Stimulated activated CD8-positive, alpha-beta memory T cell treated with anti-CD3 and anti-CD28 coated beads, Interleukin-2, amount 100 ng/mL, for 1 hour (primary cell): ENCODE measurements around the gene SPA17.
A peak's percentile ranks its signal among the peaks of the same experiment; 100 is the strongest.

Source experiments
- DNase-seq, 2 donors: peaks; one replicate each; pipeline ENCODE4 v3.0.0-alpha.2; 2020; ENCODE audit warnings: low read depth in 2 of 2

SPA17 gene

DNA sequence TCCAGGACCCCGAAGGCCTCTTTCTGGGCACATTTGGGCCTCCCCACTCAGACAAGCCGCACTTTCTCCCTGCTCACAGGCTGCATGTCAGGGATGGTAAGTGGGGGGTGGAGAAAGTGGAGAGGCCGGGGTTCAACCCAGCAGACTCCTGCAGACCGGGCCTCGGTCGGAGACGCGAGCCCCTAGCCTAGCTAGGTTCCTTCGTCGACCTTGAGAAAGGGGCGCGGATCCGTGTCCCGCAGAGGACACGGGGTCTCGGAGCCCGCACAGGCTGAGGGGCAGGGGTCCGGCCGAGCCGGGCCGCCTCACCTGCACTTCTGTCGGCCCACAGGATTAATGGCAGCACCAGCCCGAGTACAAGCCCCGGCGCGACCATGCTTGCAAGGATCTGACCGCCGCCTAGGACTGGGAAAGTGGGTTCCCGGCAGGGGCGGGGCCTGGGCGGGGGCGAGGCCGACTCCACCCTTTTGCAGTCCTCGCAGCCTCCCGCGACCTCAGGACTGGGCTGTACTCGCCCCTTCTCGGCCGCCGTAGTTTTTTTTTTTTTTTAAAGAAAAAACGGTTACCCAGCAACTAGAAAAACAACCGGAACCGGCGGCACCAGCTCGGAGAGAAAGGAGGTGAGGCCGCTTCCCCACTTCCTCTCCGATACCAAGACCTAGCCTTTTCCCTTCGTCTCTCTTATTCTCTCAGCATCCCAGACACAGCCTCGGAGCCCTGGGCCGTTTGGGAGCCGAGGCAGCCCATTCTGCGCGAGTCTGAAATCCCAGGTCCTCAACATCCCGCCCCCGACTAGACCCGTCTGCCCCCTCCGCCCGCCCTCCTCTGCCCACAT is at the start of gene SPA17, which contains the start of gene SIAE:
Gene SPA17, plus strand, starts transcription at position 572 of the 835 bp plus-strand sequence. CDS start 1,361 bp downstream, outside the sequence.
Gene SIAE, minus strand, starts transcription at position 407 of the 835 bp plus-strand sequence. Its CDS starts 31 bp downstream, at position 376.
- peak; percentile 63 to 73 for DNase-seq

DNA sequence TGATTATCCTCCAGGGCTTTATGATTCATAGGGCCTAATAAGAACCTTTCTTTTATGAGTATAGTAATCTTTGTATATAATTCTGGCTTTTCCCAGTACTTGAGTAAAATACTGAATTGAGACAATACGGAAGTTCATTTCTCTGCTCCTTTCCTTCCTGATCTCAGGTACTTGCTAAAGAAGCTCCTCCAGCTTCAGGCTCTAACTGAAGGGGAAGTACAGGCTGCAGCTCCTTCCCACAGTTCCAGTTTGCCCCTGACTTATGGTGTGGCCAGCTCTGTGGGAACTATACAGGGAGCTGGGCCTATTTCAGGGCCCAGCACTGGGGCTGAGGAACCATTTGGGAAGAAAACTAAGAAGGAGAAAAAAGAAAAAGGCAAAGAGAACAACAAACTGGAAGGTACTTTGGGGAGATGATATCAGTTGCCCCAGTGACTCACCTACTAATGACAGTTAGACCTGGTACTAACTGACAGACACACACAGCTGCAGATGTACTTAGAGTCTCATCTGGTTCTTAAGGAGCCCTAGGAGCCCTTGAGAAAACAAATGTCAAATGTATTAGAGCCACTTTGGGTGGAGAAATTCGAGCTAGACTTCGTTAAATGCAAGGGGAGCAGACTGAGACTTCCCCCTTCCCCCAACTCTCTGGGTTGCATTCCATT is 48.1 kb upstream of the SPA17 start:
- DNase-seq, result no peak

DNA sequence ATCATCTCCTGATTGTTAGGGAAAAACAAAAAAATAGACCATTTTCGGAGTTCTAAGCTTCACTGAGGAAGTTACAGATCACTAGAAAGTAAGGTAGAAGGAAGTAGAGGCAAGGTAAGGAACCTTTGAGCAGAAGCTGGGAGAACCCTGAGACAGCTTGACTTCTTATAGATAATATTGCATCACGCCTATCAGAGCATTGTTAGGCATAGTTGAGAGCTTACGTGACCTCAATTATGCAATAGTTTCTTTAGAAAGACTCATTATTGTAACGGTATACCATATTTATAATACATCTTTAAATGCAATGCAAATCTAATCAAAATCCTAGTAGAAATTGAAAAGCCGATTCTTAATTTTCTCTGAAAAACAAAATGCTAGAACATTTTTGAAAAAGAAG is 46.2 kb upstream of the SPA17 start:
- DNase-seq, result no peak

DNA sequence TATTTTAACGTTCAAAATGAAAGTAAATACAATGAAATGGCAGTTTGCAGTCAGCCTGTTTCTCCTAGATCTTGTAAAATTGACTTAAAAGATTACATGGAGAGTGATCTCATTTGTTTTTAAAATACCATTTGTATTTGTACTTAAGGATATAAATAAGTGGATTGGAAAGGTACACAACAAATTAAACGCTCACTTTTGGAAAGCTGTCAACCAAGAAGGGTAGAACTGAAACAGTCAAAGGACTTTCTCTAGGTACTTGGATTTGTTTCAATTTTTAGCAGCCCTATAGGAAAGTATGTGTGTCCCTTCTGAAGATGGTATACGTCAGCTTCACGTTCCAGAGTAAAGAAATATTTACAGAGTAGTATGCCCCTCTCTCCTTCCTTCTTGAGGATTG is 43.7 kb upstream of the SPA17 start:
- DNase-seq, result no peak

DNA sequence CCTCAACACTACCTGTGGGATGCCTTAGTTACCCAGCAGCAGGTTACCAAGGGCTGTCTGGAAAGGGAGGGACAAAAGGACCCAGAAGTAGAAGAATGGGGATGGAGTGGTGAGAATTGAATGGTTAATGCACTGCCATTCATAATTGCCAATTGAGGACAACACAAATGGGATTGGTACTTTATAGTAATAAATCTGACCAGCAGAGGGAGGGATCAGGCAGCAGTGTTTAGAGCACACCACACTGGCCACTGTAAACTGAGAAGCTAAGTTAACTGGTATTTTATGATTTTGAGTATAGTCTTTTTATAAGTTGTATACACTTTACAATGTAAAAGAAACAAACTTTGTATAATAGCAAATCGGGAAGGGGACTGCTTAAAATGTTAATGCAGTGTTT is 40.3 kb upstream of the SPA17 start:
- DNase-seq, result no peak

DNA sequence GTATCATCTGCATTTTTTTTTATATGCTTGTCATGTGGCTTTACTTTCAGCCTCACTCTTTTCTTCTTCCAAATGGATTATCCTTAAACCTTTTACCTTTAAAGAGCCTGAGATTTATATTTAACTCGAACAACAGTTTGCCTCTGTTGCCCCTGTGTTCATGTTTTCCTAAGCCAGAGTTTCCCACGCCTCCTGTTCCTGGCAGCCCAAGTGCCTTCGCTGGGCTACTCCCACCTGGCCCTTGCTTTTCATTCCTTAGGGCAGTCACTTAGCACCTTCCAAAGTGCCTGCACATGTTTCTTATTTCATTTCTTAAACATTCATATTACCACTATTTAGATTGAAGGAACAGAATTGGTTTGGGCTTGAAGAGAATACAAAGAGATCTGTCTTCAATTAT is 37.8 kb upstream of the SPA17 start:
- DNase-seq, result no peak

DNA sequence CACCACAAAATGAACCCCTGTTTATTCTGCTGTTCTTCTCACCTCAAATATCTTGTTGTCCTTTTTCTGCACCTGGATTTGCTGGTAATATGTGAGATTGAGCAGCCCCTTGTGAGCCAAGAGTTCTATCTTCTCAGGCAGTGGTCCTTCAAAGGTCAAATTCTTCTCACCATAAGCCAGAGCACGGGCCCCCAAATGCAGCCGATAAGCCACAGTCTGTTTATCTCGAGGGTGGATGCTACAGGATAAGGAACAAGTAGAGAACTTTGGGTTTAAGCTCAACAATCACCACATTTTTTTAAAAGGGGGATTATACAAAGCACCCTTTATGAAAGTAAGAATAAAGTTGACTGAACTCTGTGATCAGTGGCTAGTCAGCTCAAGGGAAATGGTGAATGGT is 35.2 kb upstream of the SPA17 start:
- DNase-seq, result no peak

DNA sequence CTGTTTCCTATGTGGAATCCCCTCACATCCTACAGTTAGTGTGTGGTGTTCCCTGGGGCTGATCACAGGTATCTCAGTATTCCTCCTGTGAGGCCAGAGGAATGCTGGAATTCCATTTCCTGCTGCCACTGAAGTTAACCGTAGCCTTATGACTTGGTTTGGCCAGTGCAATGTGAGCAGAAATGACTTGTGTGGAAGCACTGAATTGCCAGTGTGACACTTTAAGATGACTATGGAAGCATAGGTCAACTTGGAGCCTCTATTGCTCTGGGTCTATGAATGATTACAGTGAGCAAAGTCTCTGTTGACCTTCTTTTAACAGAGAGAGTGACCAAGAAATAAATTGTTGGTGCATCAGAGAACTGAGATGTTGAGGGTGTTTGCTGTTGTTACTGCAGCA is 34.5 kb upstream of the SPA17 start:
- no peak for DNase-seq

DNA sequence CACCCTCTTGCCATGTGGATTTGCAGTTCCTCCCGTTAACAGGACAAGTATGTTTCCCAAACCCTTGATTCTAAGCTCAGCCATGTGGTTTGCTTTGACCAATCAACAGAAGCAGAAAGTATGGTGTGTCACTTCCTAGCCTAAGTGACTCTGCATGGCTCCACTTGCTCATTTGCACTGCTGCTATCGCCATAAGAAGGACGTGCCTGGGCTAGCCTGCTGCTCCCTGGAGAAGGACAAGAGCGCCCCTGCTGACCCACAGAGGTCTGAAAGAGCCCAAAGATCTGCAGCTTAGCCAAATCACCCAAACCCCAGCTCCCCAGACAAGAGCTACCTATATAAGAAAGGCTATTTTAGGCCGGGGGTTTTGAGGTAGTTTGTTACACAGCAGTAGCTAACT is 33.0 kb upstream of the SPA17 start:
- no peak for DNase-seq

DNA sequence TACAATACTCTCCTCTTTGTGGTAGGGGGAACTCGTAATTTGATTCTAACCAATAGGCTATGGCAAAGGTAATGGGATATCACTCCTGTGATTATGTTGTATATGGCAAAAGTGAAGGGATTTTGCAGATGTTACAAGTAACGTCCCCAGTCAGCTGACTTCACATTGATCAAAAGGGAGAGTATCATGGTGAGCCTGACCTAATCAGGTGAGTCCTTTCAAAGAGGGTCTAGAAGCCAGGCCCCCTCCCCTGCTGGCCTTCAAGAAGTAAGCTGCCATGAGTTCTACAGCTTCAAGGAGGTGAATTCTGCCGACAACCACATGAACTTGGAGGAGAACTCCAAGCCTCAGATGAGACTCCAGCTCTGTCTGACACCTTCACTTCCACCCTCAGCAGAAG is 31.1 kb upstream of the SPA17 start:
- no peak for DNase-seq

DNA sequence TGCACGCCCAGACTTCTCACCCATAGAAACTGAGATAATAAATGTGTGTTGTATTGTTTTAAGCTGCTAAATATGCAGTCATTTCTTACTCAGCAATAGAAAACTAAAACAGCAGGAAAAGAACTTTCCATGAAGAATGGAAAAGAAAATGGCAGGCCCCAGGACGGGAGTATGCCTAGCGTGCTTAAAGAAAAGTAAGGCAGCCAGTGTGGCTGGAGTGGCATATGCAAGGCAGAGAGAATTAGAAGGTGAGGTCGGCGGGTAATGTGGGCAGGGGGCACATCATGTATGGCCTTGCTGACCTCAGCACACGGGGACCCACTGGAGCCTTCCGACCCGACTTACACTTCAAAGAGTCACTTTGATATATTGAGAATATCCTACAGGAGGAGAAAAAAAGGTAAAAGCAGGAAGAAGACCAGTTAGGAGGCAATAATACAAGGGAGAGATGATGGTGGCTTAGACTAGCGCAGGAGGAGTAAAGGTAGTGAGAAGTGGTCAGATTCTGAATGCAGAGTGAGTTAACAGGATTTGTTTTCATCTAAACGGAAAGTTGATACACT is 30.6 kb upstream of the SPA17 start:
- DNase-seq, result no peak

DNA sequence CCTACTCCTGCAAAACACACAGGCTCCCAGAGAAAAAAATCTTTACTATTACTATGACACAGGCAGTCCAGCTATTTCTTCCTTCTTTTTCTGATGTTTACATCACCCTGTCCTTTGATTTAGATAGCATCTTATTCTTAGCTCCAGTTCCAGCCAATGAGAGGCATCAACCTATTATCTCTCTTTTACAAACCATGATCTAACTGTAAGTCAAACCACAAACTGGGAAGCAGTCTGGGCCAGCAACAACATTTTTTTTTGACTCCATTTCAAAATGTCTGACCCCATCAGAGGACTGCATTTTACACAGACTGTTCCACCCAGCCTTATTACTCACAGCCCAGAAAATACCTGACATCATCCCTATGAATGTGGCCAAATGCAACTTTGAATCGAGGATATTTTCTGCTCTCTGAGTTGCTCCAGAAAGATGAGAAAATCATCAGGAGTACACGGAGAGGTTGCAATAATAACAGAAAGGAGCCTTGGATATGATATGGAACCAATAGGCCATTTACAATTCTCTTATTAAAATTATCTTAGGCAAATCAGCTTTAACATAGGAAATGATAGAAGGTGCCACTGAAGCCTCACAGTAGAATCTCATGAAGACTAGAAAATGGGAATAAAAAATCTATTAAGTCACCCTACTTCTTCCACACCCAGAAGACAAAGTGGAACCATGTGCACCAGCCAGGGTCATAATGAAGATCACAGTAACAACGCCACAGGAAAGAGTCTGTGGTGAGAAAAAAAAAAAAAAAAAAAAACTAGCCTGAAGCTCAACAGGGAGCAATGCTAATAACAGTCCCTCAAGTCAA is 29.9 kb upstream of the SPA17 start:
- DNase-seq, result no peak

DNA sequence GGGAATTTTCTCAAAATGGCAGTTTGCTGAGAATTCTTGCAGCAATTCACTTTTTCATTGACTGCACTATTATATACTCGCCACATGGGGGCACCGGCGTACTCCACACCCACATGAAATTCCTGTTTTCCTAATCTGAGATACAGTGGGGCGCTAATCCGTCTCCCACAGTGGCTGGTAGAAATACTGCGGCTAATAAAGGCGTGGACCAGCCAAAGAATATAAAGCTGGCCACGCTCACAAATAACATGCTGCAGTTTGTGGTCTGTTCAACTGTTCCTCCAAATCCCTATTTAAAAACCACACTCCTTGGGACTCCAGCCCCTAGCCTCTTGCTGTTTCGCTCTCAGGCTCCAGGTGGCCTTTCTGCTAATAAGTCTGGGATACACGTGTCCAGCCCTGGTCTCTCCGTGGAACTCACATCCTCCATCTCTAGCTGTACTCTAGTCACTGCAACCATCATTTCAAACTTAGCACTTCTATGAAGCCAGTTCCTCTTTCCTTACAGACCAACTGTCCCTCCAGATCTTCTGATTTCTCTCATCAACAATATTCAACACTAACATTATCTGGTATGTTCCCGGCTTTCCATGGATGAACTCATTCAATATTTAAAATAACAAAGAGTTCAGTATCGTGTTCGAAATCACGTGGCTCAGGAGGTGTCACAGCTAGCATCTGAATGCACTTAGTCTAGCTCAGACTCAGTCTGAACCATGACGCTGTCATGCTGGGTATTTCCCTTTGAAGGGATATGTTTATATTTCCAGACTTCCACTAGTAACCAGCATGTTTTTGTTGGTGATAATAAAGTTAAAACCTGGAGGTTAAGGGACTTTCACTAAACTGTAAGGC is 29.1 kb upstream of the SPA17 start:
- peak in 1 of 2 donors; percentile 2 for DNase-seq

DNA sequence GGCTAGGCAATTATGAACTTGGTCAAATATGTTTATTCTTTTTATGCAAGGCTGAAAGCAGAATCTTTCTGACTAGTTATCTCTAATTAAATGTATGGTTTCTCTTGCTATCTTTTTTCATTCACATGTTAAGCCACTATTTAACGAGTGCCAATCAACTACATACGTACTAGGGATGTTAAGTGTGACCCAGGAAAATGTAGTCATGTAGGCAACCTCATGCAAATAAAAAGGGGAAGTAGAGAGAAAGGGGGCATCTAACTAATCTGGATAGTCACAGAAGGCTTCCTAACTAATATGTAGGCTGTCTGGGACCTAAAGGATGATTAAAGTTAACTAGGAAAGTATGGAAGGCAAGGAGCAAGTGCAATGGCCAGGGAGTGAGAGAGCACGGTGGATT is 27.6 kb upstream of the SPA17 start:
- no peak for DNase-seq

DNA sequence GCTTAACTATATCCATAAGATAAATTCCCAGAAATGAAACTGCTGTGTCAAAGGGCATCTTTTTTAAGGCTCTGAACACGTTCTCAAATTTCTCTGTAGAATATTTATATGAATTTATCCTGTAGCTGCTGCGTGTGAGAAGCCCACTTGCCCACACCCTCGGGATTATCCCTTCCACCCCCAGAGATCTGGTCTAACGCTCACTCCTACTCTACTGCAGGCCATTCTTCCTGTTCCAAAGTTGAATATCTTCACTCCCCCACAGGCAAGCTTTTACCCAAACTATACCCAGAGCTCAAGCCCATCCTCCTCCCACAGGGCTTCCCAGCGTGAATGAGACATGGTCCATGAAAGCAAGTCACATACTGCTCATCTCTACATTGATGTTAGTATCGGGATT is 25.1 kb upstream of the SPA17 start:
- no peak for DNase-seq

DNA sequence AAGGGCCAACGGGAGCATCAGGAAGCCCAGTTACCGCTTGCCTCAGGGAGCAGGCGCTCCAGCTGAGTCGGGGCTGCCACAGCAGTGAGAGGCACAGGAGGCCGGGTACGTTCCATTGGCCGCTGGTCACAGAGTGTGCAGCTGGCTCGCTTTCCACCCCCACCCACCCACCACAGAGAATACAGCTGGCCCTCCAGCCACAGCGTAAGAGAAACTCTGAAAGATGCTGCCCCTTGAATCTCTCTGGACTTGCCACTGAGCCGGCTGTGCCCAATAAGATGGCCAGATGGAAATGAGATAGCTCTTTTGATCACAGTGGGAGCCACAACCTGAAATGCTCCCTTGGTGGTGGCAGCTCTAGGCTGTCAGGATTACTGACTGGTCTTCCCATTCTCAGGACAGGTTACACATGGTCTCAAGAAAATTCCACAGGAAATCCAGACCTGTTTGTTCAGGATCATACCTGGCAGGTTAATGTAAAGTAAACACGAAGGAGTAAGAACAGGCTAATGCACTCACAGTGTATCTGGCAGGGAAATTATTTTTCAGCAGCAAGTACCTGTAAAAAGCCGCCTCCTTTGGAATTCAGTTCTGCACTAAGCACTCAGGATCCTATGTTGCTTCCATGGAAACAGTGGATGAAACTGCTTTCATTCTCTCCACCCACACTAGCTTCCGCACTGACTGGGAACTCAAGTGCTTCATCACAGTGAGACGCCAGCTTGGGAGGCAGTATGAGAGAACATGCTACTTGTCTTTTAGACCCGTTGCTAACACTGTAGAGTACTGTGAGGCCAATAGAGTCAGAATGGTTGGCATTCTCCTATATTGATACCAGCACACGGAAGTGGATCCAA is 16.7 kb upstream of the SPA17 start:
- DNase-seq, result no peak

DNA sequence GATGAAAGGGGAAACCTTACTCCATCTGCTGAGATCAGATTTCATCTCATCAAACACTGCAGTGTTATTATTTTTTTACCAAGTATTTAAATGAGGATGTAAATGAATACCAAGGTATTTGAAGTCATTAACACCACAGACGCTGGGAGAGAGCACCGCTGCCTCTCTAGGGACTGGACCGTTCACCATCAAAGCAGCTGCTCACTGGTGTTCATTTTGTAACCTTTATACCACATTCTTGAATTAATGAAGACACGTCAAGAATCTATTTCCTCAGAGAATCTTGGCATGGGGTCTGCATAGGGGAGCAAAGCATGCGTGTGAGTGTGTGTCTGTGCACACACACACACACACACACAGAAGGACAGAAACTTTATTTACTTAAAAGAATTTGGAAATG is 15.8 kb upstream of the SPA17 start:
- no peak for DNase-seq

DNA sequence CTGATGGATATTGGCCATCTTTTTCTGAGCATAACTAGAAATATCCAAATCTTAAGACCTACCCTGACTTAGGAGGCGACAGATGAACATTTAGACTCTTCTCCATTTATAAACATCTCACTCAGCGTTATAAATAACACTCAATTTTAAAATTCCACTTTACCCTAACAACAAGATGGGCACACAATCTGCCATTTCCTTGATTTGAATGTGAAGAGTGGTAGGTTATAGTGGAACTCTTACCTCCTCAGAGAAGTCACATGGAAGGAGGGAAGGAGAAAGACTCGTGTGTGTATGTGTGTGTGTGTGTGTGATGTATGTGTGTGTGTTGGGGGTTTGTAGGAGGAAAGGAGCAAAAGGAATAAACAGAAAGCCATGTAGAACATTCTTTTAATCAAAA is 15.2 kb upstream of the SPA17 start:
- no peak for DNase-seq

DNA sequence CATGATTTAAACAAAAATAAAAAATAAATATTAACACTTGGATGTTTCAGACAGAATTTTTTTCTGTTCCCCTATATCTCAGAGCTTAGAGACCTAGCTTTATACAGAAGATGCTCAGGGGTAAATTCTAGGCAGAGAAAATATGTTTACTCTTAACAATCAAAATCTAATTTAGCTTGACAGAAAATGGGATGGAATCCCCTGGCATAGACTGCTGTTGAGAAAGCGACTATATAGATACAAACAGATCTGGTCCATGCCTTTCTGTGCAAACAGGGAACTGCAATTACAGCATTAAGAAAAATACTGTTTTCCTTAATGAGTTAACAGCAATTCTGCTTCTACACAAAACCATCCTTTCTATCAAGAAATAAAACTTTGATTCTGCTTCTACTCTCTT is 14.7 kb upstream of the SPA17 start:
- no peak for DNase-seq

DNA sequence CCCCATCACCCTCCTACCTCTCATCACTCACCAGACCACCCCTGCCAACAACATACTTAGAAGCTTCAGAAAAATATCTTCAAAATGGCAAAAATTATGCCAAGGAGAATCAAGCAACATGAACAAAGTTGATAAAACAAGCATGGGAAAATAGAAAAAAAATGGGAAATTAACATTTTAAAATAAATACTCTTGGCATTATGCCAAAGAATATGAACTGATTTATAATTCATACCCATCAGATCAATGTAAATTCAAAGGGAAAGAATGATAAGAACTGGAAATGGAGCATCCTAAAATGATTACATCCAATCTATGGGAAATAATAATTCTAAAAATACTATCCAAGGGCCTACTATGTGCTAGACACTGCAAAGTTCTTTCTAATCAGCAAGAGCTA is 12.2 kb upstream of the SPA17 start:
- DNase-seq, result no peak
